Small intestine (tissue), 7 donors: ENCODE results near the gene CCDC57. TPM values are rescaled to one million over a fixed set of nuclear protein-coding genes. Genes with fewer than 3 reads are reported as not detected.

ENCODE experiments used
- DNase-seq, 2 donors: peaks; one replicate each; pipeline versions ENCODE4 v3.0.0 to v3.0.0-alpha.2; 2013
- FAIRE-seq: peaks from 2 replicates; lab custom pipeline; 2012; peaks lifted over from hg19 to GRCh38; lab: Jason Lieb, UNC
- H3K27ac ChIP-seq, 3 donors: one replicate each; pipeline ENCODE4 v1.5.1; 2013; ENCODE audit warnings: low read length in 2 of 3, mild to moderate bottlenecking in 2 of 3, control low read depth in 1 of 3, inconsistent platforms in 1 of 3, low read depth in 1 of 3, moderate library complexity in 1 of 3
- H3K27me3 ChIP-seq, 3 donors: one replicate each; pipeline ENCODE4 v1.6.1; 2013; ENCODE audit warnings: low read length in 3 of 3, inconsistent platforms in 1 of 3; ENCODE audit not compliant: control insufficient read depth in 3 of 3, insufficient read depth in 3 of 3
- H3K36me3 ChIP-seq, 3 donors: one replicate each; pipeline ENCODE4 v1.6.1; 2013; ENCODE audit warnings: low read length in 3 of 3, inconsistent platforms in 1 of 3, low read depth in 1 of 3, mild to moderate bottlenecking in 1 of 3, moderate library complexity in 1 of 3; ENCODE audit not compliant: control insufficient read depth in 3 of 3, insufficient read depth in 2 of 3
- H3K4me1 ChIP-seq, 3 donors: one replicate each; pipeline ENCODE4 v1.6.1; 2013; ENCODE audit warnings: low read length in 2 of 3, inconsistent platforms in 1 of 3, low read depth in 1 of 3, mild to moderate bottlenecking in 1 of 3, moderate library complexity in 1 of 3; ENCODE audit not compliant: control insufficient read depth in 3 of 3, insufficient read depth in 2 of 3
- H3K4me3 ChIP-seq, 3 donors: one replicate each; pipeline ENCODE4 v1.5.1; 2013; ENCODE audit warnings: low read length in 3 of 3, control low read depth in 1 of 3, inconsistent platforms in 1 of 3, low read depth in 1 of 3, mild to moderate bottlenecking in 1 of 3, moderate library complexity in 1 of 3
- H3K9me3 ChIP-seq, 2 donors: one replicate each; pipeline ENCODE4 v1.6.1; 2013; ENCODE audit warnings: low read depth in 1 of 2, low read length in 1 of 2; ENCODE audit not compliant: control insufficient read depth in 2 of 2, insufficient read depth in 1 of 2
- WGBS, 3 donors: extraction: QIAGEN DNeasy Blood & Tissue Kit; methylation state at CpG; one replicate each; pipeline ENCODE4 v1.1.7; 2013; 5-methylcytosine and 5-hydroxymethylcytosine counted together
- polyA plus RNA-seq, 4 donors: library from polyadenylated mRNA; stranded (reverse) in 3 of 4; unstranded in 1 of 4; fragments of 200-250 nt in 3 of 4; fragments of 120-200 nt in 1 of 4; gene quantifications; one replicate each; pipeline versions ENCODE4 v1.2.1 to v1.2.3, GENCODE V29; 2013
- donor health status: healthy with polysubstance abuse.
- donor health status: control.
- donor health status: control.
- donor health status: Bipolar disorder and iron deficiency.
- donor health status: healthy.

Gene CCDC57
- polyA plus RNA-seq, 4 donors = 36.7 to 97.3 (median 44.6) TPM

DNA sequence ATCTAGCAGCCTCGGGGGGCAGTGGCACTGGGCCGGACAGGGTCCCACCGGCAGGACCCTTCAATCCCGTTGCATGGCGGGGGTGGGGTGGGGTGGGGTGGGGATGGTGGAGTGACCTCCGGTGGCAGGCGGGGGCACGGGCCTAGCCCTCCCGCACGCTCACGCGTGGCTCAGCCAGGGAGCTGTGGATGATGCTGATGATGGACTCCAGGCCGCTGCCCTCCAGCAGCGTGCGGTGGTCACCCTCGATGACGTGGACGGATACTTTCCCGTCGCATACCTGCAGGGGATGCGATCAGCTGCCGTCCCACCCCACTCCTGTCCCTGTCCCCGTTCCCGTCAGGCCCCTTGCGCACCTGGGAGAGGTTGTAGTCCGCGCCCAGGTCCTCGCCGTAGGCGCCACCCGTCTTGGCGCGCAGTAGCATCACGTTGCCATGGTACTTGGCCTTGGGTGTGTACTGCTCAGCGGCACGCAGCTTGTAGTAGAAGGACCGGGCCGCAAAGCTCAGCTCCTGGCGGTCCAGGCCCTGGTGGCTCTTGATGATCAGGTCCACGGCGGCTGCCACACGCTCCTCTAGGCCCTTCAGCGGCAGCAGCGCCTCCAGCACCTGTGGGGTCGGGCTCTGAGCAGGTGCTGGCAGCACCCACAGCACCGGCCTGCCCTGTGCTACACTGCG is 133.5 kb downstream of the CCDC57 start:
- DNase-seq (no peak), FAIRE-seq (no peak)
- peaks cover 30 to 67% (median 31%) of the 10 kb centered on the region in 3 donors for H3K36me3 ChIP-seq
- H3K27me3 ChIP-seq = no peaks in the 10 kb centered on the region
- H3K27ac ChIP-seq = no peak overlapping the region
- H3K9me3 ChIP-seq = no peaks in the 10 kb centered on the region
- 93 to 94% (median 94%) methylated on average over 38 to 47 of the region's 47 CpGs for WGBS, 3 donors
- no peaks in the 10 kb centered on the region for H3K4me1 ChIP-seq
- no peak overlapping the region for H3K4me3 ChIP-seq

DNA sequence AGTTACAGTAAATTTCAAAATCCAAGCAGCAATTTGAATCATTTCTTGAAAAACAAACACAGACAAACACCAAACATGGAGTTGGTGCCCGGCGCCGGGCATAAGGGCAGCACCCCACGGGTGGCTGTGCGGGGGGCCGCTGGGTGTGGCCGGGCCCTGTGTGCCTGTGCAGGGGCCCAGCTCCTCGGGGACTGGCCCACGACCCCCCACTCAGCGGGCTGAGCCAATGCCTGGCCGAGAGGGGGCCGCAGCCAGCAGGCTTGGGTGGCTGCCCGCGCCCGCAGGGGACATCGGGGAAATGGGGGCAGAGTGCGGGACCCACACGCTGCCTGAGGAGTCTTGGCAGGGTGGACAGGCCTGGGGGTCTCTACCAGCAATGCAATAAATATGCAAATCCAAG is 134.2 kb downstream of the CCDC57 start:
- Histone ChIP-seq H3K9me3 (no peaks in the 10 kb centered on the region), H3K36me3 (peaks cover 25 to 60% (median 30%) of the 10 kb centered on the region in 3 donors), H3K27me3 (no peaks in the 10 kb centered on the region), H3K4me1 (no peaks in the 10 kb centered on the region), H3K27ac (no peak overlapping the region), H3K4me3 (no peak overlapping the region)
- WGBS, 3 donors = 90 to 92% (median 90%) methylated on average over 18 of the region's 18 CpGs
- DNase-seq (no peak), FAIRE-seq (no peak)

DNA sequence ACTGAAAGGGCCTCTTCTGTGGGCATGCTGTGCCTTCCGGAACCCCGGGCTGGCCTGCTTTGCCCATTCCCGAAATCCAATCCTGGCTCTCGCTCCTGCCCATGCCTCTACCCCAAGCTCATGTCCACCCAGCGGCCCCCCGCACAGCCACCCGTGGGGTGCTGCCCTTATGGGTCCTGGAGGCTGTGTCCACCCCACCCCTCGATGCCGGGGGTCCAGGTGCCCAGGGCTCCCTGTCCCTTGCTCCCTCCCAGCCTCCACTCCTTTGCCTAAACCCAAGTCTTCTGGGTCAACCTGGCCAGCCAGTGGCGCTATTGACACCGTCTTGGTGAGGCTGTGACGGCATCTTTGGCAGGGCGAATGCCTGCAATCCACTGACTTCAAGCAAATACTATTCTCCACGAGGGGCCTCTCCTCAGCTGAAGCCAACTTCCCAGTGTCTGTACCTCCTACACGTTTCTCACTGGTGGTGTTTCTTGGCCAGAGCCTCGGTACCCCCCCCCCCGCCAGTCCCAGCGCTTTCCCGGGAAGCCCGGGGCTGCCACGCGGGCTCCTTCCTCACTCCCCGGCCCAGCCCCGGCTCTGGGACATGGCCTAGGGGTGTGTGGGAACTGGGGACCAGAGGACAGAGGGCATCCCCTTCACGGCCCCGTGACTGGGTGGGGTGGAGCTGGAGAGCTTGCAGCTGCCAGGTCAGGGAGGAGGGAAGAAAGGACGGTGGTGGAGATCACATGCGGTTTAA is 134.9 kb downstream of the CCDC57 start:
- peaks cover 19 to 54% (median 25%) of the 10 kb centered on the region in 3 donors for H3K36me3 ChIP-seq
- peak in 1 of 2 donors; percentile 52 for DNase-seq
- no peaks in the 10 kb centered on the region for H3K9me3 ChIP-seq
- no peak overlapping the region for H3K27ac ChIP-seq
- FAIRE-seq = no peak
- no peaks in the 10 kb centered on the region for H3K27me3 ChIP-seq
- 56 to 67% (median 65%) methylated on average over 28 of the region's 28 CpGs for WGBS, 3 donors
- no peak overlapping the region for H3K4me3 ChIP-seq
- H3K4me1 ChIP-seq = no peaks in the 10 kb centered on the region

DNA sequence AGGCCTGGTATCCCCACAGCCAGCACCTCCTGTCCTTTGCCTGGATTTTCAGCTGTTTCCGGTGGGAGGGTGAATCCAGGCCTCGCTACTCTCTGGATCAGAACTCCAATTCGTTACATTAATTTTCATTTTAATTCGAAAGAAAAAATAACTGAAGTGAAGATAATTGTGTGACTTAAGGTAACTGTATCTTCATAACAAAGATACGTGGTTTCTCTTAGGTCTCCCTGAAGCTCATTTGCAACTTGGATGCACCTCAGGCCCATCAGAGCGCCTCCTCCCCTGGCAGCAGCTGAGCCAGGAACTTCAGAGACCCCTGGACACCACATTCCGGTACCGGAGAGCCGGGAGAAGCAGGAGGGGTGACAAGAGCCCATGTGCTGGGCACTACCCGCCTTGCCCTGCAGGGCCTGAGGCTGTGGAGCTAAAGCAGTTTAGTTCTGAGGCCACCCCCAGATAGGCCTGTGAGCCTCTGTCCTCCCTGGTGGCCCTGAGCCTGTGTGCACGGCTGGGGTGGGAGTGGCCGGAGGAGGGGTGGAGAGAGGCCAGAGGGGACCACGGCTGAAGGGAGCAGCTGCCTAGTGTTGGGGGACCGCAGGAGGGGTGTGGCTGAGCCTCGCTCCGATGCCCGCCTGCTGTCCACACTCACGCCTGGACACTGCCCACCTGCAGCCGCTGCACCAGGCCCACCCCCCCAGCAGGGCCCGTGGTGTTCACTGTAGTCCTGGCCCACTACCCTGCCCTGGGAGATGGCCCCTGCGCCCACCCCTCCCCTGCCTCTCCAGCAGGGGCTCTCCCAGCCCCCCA is 135.7 kb downstream of the CCDC57 start:
- no peak for FAIRE-seq

DNA sequence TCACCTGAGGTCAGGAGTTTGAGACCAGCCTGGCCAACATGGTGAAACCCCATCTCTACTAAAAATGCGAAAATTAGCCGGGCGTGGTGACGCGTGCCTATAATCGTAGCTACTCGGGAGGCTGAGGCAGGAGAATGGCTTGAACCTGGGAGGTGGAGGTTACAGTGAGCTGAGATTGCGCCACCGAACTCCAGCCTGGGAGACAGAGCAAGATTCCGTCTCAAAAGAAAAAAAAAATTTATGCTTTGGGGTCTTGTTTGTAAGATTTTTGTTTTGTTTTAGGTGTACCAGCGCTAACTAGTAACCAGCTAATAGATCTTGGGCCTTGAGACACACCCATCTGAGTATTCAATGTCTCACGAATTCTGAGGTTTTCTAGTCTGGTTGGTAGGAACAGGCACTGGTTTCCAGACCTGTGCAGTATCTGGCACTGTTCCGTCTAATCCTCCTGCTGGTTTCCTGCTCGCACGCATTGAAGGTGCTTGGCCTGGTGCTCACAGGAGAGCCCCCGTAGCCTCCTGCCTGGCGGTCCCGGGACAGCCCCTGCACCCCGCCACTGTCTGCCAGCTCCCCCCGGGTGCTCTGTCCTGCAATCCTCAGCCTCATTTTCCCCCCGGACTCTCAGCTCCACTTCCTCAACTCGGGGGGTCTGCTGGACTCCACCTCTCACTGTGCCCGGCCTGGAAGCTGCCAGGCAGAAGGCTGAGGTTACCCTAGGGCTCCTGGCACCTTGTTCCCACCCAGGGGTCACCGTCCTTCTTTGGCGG is 136.4 kb downstream of the CCDC57 start:
- DNase-seq (no peak), FAIRE-seq (no peak)
- H3K4me1 ChIP-seq = no peaks in the 10 kb centered on the region
- H3K27me3 ChIP-seq = no peaks in the 10 kb centered on the region
- WGBS, 3 donors = 77 to 85% (median 82%) methylated on average over 25 of the region's 25 CpGs
- peaks cover 12 to 39% (median 13%) of the 10 kb centered on the region in 3 donors for H3K36me3 ChIP-seq
- no peak overlapping the region for H3K4me3 ChIP-seq
- no peaks in the 10 kb centered on the region for H3K9me3 ChIP-seq
- H3K27ac ChIP-seq = no peak overlapping the region

More for the DNA sequence above, 135.7 kb downstream of the CCDC57 start:
- Histone ChIP-seq H3K27me3 (no peaks in the 10 kb centered on the region), H3K36me3 (peaks cover 12 to 46% (median 19%) of the 10 kb centered on the region in 3 donors), H3K4me1 (no peaks in the 10 kb centered on the region), H3K9me3 (no peaks in the 10 kb centered on the region), H3K4me3 (no peak overlapping the region), H3K27ac (no peak overlapping the region)
- WGBS, 3 donors = 81 to 82% (median 81%) methylated on average over 20 to 21 of the region's 21 CpGs
- DNase-seq = no peak

DNA sequence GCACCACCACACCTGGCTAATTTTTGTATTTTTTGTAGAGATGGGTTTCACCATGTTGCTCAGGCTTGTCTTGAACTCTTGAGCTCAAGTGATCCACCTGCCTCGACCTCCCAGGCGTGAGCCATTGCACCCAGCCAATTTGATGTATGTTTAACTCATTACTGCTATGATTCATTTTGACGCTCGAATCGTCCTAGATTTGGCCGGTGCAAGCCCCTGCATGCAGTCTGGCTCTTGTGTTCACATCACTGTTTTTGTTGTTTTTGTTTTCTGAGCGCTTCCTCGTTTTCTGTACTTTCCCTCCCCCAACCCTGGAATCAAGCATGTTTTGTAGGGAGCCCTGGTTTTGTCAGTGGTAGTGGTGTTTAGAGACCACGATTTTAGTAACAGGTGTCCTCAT is 139.2 kb downstream of the CCDC57 start:
- no peaks in the 10 kb centered on the region for H3K9me3 ChIP-seq
- 83 to 89% (median 85%) methylated on average over 9 of the region's 9 CpGs for WGBS, 3 donors
- H3K27ac ChIP-seq = no peak overlapping the region
- DNase-seq (no peak), FAIRE-seq (no peak)
- no peak overlapping the region for H3K4me3 ChIP-seq
- H3K36me3 ChIP-seq = peaks cover 0 to 13% (median 5%) of the 10 kb centered on the region in 3 donors
- no peaks in the 10 kb centered on the region for H3K27me3 ChIP-seq
- H3K4me1 ChIP-seq = no peaks in the 10 kb centered on the region

DNA sequence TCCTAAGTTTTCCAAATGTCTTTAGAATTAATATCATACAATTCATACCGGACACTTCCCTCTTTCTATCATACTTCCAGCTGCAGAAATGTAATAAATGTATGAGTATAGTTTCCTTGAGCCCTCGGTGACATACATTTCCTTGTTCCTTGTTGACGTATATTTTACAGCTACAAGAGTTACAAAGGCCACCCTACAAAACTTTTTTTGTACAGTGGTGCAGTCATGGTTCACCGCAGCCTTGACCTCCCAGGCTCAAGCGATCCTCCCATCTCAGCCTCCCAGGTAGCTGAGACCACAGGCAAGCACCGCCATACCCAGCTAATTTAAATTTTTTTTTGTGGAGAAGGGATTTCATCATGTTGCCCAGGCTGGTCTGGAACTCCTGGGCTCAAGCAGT is 139.8 kb downstream of the CCDC57 start:
- FAIRE-seq (no peak), DNase-seq (peak in 1 of 2 donors; percentile 70)
- Histone ChIP-seq H3K27ac (no peak overlapping the region), H3K36me3 (peaks cover 0 to 6% (median under 1%) of the 10 kb centered on the region in 3 donors), H3K9me3 (no peaks in the 10 kb centered on the region), H3K4me3 (no peak overlapping the region), H3K4me1 (no peaks in the 10 kb centered on the region), H3K27me3 (no peaks in the 10 kb centered on the region)
- 35 to 57% (median 48%) methylated on average over 6 of the region's 6 CpGs for WGBS, 3 donors

DNA sequence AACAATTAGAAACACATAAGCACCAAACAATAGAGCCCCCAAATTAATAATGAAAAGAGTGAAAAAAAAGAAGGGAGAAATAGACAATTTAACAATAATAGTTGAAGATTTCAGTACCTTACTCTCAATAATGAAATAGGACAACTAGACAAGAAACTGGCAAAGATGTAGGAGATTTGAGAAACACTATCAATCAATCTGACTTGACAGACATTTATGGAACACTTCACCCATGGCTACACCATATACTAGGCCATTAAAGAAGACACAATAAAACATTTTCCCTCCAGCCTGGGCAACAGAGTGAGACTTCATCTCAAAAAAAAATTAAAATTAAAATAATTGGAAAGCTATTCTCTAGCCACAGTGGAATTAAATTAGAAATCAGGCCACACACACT is 142.0 kb downstream of the CCDC57 start:
- Histone ChIP-seq H3K27me3 (no peaks in the 10 kb centered on the region), H3K9me3 (no peaks in the 10 kb centered on the region), H3K4me1 (peaks cover 1 to 5% (median 3%) of the 10 kb centered on the region in 3 donors), H3K36me3 (no peaks in the 10 kb centered on the region), H3K4me3 (no peak overlapping the region), H3K27ac (no peak overlapping the region)
- FAIRE-seq (no peak), DNase-seq (no peak)
